NCI-H187 (cell line): ENCODE measurements around the gene CCDC33.

ENCODE experiments used
- DNase-seq, 2 experiments: peaks; one replicate each; lab custom pipeline; 2025; lab: John Stamatoyannopoulos, UW

The CCDC33 gene

DNA sequence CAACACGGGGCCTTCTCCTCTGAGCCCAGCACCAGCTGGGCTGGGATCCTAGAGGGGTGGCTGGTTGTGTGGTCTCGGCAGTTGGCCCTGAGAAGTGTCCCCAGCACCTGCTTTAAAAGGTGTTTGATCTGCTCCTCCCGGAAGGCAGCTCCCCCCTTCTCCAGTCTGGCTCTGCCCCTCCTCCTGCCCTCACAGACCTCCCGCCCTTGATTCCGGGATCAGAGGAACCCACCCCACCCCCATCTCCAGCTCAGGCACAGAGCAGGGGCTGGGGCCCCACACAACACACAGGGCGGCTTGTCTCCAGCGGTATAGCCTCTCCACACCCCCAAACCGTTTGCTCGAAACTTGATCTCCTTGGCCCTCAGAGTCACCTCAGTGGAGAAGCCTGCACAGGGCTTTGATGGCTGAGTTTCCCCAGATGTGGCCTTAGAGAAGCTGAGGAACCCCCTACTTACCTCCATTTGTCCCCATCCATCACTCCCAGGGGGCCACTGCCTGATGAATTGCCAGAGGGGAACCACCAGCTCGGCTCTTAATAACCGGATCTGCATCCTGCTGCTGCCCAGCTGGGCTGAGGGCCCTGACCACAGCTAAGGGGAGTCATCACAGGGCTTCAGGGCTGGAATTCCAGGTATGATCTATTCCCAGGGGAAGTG lies 27.1 kb upstream of the CCDC33 start:
- no peak for DNase-seq

DNA sequence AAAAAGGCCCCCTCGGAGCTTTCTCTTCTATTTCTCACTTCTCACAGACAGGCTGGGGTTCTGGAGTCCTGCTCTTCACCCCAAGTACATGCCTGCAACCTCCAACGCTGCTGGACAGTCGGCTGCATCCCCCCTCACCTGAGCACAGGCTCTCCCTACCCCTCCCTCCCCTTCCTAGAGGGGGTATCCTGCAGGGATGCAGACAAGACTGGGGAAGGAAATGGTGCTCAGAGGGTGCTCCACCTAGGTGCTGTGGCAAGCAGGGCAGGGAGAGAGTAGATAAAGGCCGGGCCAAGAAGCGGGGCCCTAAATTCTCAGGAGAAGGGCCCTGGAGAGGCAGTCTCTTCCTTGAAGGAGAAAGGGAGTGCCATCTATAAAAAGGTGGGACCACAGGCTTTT lies 26.6 kb upstream of the CCDC33 start:
- no peak for DNase-seq

DNA sequence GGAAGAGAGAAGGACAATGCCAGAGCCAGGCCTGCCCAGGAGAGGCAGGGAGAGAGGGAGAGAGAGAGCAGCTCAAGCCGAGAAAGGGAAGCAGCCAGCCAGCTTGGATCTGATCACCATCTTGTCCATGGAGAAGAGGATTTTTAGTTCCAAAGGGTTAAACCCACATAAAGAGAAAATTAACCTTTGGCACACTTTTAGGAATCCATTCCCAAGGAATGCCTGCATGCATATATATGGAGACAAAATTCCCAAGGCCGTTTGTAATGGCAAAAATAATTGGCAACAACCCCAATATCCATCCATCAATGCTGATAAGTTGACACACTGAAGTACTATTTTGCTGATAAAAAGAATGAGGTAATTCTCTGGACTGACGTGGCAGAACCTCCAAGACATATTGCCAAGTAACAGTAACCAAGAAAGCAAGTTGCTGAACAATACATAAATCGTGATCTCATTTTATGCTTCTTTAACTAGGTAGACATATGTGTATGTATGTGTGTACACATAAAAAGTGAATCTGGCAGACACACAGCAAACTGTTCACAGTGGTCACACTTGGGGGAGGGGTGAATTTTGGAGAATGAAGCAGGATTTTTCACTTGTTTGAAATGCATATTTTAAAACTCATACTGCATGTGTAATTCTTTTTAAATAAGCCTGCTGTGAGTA lies 26.0 kb upstream of the CCDC33 start:
- DNase-seq: no peak

DNA sequence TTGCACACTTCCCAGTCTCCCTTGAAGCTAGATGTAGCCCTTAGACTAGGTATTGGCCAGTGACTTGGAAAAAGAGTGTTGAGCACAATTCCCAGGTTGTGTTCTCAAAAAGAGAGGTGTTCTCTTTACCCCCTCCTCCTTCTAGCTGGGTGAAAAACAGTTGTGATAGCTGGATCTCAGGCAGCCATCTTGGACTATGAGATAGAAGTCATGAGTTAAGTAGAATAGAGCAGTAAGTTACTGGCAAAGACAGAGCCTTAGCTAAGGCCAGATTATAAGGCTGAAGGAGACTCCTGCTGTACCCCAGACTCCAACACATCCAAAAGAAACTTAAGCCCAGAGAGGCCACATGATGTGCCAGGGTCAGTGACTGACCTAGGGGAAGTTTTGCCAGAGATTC lies 25.4 kb upstream of the CCDC33 start:
- no peak for DNase-seq

DNA sequence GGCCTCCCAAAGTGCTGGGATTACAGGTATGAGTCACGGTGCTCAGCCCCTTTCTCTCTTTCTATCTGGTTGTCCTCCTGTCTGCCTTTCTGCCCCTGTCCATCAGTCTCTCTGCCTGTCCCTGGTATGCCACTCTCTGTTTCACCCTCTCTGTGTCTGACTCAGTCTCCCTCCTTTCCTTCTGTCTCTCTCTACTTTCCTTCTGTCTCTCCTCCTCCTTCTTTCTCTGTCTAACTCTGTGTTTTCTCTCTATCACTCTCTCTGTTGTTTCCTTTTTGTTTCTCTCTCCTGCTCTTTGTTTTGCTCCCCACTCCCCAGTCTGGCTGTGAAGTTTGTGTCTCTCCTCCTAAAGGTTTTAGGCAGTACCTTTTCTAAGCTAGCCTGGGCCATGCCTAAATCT lies 24.5 kb upstream of the CCDC33 start:
- no peak for DNase-seq

DNA sequence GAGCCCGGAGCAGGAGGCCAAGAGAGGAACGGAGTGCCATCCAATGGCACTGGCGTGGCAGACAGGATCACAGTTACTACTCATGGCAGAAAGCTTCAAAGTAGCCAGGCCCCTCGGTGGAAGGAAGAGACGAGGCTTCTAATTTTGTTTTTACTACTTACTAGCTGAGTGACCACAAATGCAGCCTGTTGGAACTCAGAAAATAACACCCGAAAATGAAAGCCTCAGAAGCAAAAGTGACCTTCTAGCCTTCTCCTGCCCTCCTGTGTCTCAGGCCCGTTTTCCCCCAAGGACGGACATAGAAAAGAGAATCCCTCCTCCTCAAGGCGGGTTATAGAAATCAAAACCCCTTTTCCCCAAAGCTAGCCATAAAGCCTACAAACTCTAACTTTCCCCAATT lies 23.6 kb upstream of the CCDC33 start:
- DNase-seq: no peak

DNA sequence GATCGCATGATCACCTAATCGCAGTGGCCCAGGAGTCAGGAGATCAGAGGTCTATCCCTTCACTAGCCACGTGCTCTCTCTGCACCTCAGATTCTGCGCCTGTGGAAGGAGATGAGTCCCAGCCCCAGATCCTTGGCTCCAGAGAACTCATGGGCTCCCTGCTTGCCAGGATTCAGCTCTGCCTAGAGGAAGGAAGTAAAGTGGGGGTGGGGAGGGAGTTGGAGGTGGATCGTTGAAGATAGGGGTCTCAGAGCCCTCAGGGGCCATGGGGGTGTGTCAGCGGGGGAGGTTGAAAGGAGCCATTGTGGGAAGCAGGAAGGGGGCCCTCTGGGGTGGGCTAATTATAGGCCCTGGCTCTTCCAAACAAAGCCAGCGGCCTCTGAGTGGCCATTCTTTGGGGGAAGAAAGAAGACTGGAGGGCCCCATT lies 22.3 kb upstream of the CCDC33 start:
- no peak for DNase-seq

DNA sequence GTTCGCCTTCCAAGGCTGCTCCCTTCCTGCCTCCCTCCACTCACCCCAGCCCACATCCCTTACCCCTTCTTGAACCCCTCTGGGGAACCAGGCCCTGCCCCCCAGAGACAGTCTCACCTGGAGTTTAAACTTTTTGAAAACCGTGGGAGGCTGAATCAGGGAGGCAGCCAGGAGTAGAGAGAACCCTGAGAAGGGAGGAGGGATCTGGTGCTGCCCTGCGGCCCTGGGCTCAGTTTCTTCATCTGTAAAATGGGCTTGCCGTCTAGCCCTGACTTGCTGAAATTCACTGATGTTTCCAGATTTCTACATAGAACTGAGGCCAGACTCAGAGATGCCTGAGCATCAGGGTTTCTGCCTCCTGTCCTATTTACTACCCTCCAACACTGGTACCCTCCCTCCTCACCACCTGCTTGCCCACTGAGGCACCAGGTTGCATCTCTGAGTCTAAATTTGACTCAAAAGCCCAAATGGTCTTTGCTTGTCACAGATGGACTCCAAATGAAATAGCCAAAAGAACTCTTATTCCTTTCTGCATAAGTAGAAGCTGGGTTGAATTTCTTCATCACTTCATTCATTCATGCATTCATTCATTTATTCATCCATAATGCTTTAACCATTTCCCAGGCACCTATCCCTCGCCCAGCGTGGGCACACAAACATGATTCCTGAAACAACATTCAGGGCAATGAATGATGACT lies 21.7 kb upstream of the CCDC33 start:
- DNase-seq: no peak

DNA sequence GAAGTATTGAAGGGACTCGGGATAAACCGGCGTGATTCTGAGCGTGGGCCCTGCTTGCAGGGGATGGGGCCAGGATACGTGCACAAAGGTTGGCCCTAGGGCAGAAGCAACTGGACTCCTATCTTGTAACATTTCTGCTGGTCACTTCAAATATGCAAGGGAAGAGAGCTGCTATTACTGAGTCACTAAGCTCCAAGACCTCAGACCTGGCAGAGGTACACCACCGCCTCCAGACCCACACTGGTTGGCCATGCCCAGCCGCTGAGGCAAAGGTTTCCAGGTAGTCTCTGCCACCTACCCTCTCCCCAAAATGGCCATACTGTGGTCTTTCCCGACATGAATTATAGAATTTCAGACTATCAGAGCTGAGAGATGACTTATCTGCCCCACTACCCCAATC lies 20.2 kb upstream of the CCDC33 start:
- no peak for DNase-seq

DNA sequence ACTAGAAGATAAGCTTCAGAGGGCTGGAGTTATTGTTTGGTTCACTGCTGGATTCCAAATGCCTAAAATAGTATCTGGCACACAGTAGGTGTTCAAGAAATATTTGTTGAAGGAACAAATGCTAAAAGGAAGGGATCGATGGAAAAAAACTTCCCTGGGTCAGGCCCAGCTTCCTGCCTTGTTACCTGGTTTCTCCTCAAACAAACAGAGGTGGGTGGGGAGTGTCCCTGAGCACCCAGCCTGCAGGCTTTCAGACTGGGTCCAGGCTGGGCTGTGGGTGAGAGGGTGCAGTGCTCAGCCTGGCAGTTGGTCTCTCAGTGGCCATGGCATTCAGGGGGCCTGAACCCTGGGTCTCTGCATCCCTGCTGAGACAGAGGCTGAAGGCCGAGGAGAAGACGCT lies 19.2 kb upstream of the CCDC33 start:
- DNase-seq: no peak

DNA sequence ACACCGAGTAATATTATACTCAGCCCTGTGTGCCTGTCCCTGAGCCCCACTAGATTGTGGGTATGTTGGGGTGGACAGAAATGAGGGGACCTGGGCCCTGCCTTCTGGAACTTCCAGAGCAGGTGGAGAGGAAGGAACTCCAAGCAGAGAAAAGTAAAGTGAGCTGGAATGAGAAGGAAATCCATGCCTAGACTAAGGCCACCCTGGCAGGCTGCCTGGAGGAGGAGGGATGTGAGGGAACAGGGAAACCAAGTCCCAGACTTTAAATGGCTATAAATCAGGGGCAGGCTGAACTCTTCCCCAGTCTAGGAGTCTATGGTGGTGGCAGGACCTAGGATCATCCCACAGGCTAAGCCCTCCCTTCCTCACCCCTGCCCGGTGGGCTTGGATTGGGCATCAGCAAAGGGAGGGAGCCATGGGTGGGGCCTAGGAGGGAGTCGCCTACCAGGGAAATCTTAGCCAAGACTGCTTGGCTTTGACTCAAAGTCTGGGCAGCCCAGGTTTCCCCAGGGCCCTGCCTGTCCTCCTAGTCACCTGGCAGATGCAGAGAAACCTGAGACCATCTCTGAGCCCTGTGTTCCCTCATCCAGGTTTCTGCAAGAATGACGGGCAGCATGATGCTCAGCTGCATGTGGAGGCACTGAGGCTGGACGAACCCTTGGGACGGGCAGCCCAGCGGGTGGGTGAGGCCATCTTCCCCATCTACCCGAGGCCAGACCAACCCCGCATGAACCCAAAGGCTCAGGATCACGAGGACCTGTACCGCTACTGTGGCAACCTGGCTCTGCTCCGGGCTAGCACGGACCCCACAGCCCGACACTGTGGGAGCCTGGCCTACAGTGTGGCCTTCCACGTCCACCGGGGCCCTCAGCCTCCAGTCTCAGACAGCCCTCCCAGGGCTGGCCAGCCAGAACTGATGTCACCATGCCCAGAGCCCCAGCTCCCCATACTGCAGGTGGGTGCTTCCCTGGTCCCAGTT lies 17.9 kb upstream of the CCDC33 start:
- DNase-seq: peak in 1 of 2 experiments; percentile 23

DNA sequence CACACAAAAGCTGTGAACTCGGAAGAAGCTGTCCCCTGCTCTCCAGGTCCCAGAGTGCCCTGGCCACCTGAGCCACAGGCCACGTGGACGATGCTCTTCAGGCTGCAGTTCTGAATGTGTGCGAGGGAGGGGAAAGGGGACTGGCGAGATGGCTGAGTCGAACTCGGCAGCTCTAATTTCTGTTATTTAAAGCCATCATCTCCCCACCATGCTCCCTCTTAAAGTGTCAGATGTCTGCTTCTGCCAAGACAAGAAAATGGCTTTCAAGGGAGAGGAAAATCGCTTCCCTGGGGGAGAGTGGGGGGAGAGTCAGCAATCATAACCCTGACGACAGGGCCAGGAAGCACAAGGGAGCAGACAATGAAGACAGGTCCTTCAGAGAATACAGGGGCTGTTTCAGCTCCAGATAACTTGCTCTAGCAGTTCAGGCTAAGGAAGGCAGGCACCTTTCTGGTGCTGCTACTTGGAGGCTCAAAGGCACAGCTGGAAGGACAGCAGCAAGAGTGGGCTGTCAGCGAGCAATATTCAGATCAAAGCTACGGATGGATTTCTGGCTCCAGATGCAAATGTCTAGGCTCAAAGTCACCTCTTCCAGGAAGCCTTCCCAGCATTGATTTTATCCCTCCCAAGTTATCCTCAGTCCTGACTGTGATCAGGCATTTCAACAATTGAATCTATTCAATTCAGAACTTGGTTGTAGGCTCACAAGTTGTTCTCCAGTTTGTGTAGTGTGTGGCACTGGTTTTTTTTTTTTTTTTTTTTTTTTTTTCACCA lies 15.5 kb upstream of the CCDC33 start:
- peak; percentile 49 to 67 for DNase-seq

DNA sequence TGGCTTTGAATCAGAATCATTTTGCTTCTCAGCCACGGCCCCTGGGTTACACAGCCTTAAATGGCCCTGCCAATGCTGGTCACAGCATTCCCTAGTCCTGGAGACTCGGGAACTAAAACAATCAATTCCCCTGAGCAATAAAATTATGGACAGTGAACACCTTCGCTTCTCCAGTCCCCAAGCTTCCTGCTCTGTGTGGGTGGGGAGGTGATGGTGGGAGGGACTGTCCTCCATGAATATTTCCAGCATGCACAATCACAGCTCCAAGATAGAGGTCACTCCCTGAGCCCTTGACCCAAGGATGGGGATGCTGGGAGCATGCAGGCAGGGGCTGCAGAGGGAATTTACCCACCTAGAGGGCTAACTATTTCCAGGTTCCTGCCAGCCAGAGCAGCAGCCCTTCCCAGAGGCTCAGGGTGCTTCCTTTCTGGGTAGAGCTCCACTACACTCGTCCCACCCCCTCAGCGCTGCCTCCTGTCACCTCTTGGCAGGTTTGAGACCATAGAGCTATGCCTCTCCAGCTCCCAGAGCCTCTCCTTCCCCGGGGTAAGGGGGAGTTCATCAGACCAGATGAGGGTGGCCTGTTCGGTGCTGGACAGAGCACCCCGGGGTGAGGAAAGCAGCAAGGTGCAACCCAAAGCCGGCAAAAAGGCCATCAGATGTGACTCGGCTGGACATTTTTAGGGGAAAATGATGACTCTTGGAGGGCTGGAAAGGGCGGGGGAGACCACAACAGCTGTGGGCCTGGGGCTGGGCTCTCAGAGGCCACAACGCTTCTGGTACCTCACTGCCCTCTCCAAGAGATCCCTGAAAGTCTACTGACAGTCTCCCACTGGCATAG lies 14.5 kb upstream of the CCDC33 start:
- no peak for DNase-seq

DNA sequence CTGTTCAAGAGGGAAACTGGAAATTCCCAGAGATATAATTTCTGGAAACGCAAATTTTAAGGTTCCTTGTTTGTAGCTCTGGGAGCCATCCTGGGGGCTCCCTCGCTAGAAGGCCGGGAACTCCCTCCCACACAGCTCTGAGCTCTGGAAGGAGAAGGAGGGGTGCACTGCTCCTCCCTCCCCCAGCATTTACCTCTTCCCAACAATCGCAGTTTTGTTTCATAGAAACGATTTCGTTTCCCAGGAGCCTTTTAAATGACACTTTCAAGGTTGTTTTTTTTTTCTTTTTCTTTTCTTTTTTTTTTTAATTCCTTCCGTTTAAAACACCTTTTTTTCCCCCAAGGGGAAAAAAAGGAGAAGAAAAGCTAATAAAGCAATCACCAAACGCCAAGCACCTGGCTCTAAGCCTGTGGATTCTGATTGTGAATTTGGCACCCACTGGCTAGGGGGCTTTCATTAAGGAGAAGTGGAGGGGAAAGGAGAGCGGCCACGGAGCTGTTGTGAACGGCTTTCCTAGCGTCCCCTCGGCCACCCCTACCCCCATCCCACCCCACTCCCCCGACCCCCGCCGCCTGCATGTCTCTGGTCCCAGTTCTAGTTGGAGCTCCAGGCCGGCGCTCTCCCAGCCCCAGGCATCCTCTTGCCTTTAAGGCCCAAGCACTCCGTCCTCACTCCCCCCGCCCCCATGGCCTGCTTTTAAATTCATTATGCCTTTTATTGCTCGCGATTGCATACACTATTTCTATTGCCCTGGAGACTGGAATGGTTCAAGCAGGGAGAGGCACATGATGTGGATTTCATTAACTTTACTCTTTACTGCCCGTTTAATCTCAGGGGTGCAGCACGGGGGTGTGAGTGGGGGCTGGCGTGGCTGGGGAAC lies 13.6 kb upstream of the CCDC33 start:
- DNase-seq: no peak

DNA sequence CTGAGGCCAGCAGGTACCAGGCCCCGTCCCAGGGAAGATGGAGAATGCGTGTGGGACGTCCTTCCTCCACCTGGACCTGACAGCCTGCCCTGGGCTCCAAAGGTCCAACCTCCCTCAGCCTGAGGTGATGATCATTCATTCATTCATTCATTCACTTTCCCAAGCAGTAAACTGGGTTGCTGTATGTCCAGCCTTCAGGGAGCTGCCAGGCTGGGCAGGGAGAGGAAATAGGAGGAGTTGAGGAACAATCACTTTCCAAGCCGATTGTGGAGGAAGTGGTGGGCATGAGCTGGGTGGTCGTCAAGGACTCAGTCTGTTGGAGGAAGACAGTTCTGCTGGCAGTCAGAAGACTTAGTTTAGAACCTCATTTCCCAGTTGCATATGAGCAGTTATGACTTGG lies 10.2 kb upstream of the CCDC33 start:
- DNase-seq: no peak

DNA sequence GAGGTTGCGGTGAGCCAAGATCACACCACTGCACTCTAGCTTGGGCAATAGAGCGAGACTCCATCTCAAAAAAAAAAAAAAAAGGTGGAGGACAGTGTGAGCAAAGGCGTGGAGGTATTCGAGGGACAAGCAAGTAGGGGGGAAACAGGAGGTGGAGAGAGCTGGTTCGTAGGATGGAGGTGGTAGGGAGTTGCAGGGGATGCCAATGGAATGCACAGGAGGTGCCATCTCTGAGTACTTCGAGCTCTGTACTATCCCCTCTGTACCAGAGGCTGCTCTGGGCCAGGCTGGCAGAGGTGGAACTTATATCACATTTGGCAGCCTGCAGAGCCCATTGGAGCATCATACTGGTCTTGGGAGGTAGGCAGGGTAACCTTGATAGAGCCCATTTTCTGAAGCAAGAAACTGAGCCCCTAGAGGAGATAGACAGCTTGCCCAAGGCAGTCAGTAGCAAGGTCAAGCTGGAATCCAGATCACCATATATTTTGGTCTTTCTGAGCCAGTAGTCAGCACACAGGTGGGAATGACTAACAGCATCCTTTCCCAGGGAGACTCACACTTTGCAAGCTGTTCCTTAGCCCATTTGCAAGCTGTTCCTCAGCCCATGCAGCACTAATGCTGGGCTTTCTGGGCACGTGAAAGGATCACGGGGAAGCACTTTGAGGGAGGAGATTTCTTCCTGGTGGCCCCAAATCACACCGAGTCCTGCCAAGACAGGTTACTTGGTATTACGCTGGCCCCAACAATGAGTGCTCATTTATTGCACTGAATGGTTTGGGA lies 9.2 kb upstream of the CCDC33 start:
- DNase-seq: no peak

DNA sequence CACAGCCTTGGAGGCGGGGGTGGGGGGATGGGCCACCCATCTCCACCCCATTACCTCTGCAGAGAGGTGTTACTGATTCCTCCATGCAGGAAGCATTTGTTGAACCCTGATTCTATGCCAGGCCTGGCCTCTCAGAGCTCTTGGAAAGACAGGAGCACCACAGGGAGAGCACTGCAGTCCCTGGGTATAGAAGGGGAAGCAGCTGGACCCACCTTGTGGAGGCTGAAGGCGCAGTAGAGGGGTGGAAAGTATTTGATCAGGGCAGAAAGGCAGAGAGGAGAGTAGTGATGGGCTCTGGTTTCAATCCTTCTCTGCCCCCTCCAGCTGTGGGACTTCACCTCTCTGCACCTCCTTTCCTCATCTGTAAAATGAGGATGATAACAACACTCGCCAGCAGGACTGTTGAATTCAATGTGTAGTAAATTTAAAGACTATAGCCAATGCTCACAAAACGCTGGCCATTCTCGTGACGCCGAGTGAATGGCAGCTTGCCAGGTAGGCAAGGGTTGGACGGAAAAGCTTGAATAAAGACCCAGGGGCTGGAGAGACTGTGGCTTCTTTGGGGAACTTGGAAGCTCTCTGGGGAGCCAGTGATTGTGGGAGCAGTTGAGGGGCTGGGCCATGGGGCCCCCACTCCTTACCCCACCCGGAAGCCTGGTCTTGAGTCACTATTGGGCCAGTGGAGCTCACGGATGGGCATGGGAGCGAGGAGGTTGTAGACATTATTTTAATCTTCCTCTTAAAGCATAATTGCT lies 8.0 kb upstream of the CCDC33 start:
- DNase-seq: peak; percentile 58 to 90

DNA sequence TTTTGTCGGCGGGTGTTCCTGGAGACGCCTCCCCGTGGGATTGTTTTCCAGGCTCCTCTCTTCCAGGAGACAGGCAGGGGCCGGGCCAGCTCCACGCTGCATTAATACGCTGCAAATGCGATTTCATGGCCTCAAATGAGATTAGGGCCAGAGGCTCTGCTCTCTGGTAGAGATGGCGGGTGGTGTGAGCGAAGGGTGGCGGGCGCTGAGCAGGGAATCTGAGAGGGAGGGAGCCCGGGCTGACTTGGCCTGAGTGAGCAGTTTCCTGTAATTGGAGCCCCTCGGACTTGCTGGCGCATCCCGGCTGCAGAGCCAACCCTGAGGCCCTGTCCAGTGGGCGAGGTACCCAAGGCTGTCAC lies 7.4 kb upstream of the CCDC33 start:
- DNase-seq: peak in 1 of 2 experiments; percentile 54
